GM19238 (cell line): ENCODE data around the gene CD84.
"Not testable (repeated sequence)": the region's sequence is repeated elsewhere in the genome, so short reads cannot be mapped to it uniquely, and the experiment has no call there.

ENCODE experiments used
- DNase-seq: peaks from one replicate; pipeline ENCODE4 v3.0.0; 2011; ENCODE audit warnings: low spot score; ENCODE audit not compliant: insufficient read length

Gene CD84

GRCh38 chr1:160579216-160579701 lies at the start of gene CD84:
Gene CD84 (minus strand): TSS chr1:160579496. CDS start chr1:160579437, 59 bp downstream.
- DNase-seq: no peak

GRCh38 chr1:160628799-160629263 lies 49.5 kb upstream of the CD84 start:
- DNase-seq: no peak

- DNase-seq: not testable (repeated sequence)
Measured at GRCh38 chr1:160627677-160628289, 48.5 kb upstream of the CD84 start.

- no peak for DNase-seq
Measured at GRCh38 chr1:160626509-160627342, 47.4 kb upstream of the CD84 start.

- no peak for DNase-seq
Measured at GRCh38 chr1:160625725-160626498, 46.6 kb upstream of the CD84 start.

GRCh38 chr1:160625321-160625720 lies 46.0 kb upstream of the CD84 start:
- no peak for DNase-seq

- DNase-seq: no peak
Measured at GRCh38 chr1:160624464-160624863, 45.2 kb upstream of the CD84 start.

- no peak for DNase-seq
Measured at GRCh38 chr1:160623862-160624261, 44.6 kb upstream of the CD84 start.

- no peak for DNase-seq
Measured at GRCh38 chr1:160623227-160623633, 43.9 kb upstream of the CD84 start.

GRCh38 chr1:160622501-160623226 lies 43.4 kb upstream of the CD84 start:
- DNase-seq: no peak

- no peak for DNase-seq
Measured at GRCh38 chr1:160621633-160622413, 42.5 kb upstream of the CD84 start.

- no peak for DNase-seq
Measured at GRCh38 chr1:160620942-160621632, 41.8 kb upstream of the CD84 start.

- DNase-seq: no peak
Measured at GRCh38 chr1:160619742-160620277, 40.5 kb upstream of the CD84 start.

- DNase-seq: no peak
Measured at GRCh38 chr1:160618763-160619274, 39.5 kb upstream of the CD84 start.

GRCh38 chr1:160618327-160618726 lies 39.0 kb upstream of the CD84 start:
- DNase-seq: no peak

GRCh38 chr1:160615660-160616059 lies 36.4 kb upstream of the CD84 start:
- no peak for DNase-seq

GRCh38 chr1:160614410-160614809 lies 35.1 kb upstream of the CD84 start:
- DNase-seq: no peak

GRCh38 chr1:160612613-160613218 lies 33.4 kb upstream of the CD84 start:
- no peak for DNase-seq
